ENCODE results near the gene TRIM75.
"Not testable (repeated sequence)": the region's sequence is repeated elsewhere in the genome, so short reads cannot be mapped to it uniquely, and the experiment has no call there.

Gene TRIM75

DNA sequence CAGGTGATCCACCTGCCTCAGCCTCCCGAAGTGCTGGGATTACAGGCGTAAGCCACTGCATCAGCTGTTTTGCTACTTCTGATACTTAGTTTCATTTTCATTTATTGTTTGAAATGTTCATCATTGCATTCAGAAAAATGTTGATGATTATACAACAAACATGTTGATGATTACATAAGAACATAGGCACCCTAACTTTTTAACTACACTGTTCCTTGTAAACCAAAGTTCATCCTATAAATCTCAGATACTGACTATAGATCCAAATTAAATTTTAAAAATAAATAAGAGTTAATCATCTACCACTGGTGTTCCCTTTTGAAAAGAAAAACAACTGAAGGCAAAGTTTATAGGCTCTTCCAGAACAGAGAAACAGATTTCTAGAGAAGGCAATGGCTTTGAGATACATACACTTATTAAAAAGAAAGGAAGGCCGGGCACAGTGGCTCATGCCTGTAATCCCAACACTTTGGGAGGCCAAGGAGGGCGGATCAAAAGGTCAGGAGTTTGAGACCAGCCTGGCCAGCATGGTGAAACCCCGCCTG is 23.4 kb downstream of the TRIM75 start:
- no peak for DNase-seq (ENCODE audit: low spot score)

DNA sequence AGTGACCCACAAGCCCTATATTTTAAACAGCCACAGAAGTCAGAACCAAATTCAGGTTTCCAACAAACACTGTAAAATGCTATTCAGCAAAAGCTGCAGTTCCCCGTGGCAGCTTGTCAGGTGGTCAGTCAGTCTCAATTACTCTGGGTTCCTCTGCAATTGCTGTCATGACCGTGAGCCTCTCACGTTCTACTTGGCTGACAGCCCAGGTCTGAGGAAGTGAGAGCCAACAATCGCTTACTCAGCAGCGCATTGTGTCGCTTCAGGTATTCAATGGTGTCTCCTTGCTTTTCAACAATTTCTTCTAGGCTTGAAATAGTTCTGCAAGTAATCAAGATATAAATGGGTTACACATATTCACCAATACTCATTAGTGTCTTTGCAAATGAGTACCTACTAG is 25.8 kb downstream of the TRIM75 start:
- no peak for DNase-seq (ENCODE audit: low spot score)

DNA sequence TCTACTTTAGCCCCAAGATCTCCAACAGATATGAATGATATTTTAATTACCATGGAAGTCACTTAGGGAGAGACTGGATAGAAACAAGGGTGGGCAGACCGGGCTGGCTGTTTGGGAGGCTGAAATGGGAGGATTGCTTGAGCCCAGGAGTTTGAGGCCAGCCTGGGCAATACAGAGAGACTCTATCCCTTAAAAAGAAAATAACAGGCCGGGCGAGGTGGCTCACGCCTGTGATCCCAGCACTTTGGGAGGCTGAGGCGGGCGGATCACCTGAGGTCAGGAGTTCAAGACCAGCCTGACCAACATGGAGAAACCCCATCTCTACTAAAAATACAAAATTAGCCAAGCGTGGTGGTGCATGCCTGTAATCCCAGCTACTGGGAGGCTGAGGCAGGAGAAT is 31.1 kb downstream of the TRIM75 start:
- DNase-seq (ENCODE audit: low spot score), result not testable (repeated sequence)

DNA sequence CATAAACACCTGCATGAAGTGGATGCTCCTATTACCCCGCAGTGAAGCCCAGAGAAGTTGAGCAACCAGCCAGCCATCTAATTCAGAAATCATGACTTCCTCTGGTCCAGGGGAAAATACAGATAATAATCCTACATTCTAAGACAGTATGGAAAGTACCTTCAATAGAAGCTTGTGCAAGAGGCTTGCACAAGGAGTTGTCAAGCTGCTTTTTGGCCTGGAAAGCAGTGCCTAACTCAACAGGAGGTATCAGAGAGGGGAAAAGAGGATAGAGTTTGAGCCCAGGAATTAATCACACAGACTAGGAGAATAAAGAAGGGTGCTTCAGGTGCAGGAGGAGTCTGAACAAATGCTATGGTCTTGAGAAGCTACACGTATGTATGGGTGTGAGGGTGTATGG is 32.3 kb downstream of the TRIM75 start:
- DNase-seq (ENCODE audit: low spot score), result no peak

DNA sequence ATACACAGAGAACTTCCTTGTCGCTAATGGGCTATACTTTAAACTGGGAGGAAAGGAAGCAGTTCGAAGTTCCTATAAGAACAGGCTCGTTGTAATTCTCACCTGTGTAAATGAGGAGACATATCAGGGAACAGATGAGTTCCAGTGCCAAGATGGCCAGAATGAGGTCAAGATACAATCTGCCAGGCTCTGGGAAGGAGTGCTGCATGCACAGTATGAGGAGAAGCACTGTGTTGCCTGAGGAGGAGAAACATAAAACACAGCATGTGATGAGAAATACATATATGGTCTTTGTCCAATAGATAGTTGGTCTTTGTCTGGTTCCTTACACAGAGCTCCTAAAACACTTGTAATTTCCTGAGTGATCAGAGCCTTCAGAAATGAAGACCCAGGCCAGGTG is 34.7 kb downstream of the TRIM75 start:
- DNase-seq (ENCODE audit: low spot score), result no peak

DNA sequence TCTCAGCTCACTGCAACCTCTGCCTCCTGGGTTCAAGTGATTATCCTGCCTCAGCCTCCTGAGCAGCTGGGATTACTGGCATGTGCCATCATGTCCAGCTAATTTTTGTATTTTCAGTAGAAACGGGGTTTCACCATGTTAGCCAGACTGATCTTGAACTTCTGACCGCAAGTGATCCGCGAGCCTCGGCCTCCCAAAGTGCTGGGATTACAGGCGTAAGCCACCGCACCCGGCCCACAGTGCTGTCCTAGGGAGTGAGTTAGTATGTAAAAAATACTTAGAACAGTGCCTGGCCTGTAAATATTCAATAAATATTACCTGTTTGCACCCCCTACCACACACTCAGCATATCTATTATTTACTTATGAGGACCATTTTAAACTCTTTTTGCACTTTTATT is 38.5 kb downstream of the TRIM75 start:
- DNase-seq (ENCODE audit: low spot score), result not testable (repeated sequence)

DNA sequence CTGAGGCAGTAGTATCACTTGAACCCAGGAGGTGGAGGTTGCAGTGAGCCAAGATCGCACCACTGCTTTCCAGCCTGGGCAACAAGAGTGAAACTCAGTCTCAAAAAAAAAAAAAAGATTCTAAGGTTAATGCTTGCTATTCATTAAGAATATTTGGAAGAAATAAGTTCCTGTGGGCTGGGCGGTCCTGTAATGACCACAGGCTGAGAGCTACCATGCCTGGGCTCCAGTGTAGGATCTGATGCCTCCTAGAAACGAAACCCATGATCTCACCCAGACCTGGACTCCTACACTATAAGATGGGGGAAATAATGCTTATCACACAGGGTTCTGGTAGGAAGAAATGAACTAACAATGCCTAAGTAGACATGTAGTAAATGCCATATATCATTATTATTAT is 41.2 kb downstream of the TRIM75 start:
- DNase-seq (ENCODE audit: low spot score), result no peak

DNA sequence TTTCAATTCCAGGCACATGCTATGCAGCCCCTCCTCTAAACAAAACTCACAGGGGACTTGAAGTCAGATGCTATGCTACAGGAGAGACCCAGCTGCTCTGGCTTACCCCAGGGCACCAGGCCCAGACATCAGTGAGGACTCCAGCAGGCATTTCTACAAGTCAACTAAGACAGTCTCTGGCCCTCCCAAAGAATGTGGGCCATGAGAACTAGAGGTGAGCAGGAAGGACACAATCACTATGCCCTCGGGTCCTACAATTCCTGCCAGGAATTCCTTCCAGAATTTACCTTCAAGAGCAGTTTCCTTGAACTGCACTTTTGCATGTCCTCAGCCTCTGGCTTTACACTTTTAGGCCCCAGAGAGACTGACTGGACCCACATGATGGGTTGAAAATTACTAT is 41.6 kb downstream of the TRIM75 start:
- no peak for DNase-seq (ENCODE audit: low spot score)

DNA sequence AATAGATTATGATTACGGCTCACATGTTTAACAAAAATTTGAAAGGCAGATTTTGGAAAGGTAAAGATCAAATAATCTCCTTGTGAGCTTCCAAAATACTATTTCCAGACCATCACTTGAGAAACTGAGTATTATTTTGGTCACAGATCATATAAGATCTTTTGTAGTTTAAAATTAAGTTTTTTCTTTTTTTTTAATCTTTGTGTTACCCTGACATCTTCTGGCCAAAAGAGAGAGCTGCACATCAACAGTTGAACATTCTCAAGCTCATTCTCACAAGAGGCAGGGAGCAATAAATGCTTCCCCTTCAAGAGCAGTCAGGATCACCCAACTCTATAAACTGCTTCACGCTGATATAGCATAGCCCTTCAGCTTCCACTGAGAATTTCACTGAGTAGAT is 43.1 kb downstream of the TRIM75 start:
- no peak for DNase-seq (ENCODE audit: low spot score)

DNA sequence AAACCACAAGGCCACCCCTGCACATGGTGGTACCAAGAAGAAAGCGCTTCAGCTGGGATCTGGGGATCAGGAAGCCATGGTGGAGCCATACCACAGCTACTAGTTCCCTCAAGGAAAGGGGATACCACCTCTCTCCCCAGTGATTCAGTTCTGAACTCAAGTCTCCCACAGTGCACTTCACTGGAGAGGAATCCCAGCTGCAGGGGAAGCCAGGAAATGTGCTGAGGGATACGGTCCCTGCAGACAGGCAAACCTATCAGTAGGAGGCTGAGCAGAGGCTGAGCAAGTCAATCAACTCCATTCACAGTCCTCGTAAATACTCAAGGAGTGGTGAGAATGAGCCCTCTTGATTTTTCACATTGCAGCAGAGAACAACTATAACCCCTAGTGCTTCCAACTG is 48.0 kb downstream of the TRIM75 start:
- DNase-seq (ENCODE audit: low spot score), result no peak

DNA sequence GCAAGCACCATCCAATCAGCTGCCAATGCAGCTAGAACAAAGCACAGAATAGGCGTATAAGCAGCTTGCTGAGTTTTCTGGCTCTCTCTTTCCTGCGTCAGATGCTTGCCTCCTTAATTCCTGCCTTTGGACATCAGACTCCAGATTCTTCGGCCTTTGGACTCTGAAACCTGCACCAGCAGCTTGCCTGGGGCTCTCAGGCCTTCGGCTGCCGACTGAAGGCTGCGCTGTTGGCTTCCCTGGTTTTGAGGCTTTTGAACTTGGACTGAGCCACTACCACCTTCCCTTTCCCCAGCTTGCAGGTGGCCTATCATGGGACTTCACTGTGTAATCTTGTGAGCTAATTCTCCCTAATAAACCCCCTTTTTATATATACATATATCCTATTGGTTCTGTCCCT is 52.9 kb downstream of the TRIM75 start:
- DNase-seq (ENCODE audit: low spot score), result no peak

Measured in LoVo (cell line).